ENCODE measurements around the gene ELF4. TPM values are rescaled to one million over a fixed set of nuclear protein-coding genes. Genes with fewer than 3 reads are reported as not detected.

The ELF4 gene
- total and polyA plus RNA-seq, 2 of the 4 experiments (the other 2 are of a cell fraction): 10.9 to 19.0 TPM

GRCh38 chrX:130158311-130158710 lies 48.0 kb upstream of the ELF4 start:
- no peak overlapping the region for H3K4me3 ChIP-seq (ENCODE audit: insufficient read depth, low read depth, low read length)
- no peak overlapping the region for H3K56ac ChIP-seq (ENCODE audit: extremely low read depth, insufficient read depth, low read length)
- H3K9ac ChIP-seq (ENCODE audit: low read depth, low read length): no peak overlapping the region
- H3K4ac ChIP-seq (ENCODE audit: low read depth, low read length): no peak overlapping the region
- WGBS, 2 experiments (ENCODE audit: extremely low coverage in 2 of 2, insufficient read length in 1 of 2): no CpG with 5 or more reads among the region's 2 CpGs
- no peak overlapping the region for H3K14ac ChIP-seq (replicated peaks; ENCODE audit: low read depth, low read length)
- no peak overlapping the region for H4K91ac ChIP-seq (ENCODE audit: insufficient read depth, low read depth, low read length)
- DNase-seq: no peak
- CTCF ChIA-PET: no interaction called here
- no peak overlapping the region for H2BK15ac ChIP-seq (ENCODE audit: low read depth, low read length)
- POLR2A ChIA-PET (ENCODE audit: unreplicated experiment): no interaction called here
- H3K9me3 ChIP-seq (ENCODE audit: control insufficient read depth, insufficient read depth, low read length): no peaks in the 10 kb centered on the region
- no peaks in the 10 kb centered on the region for H3K9me1 ChIP-seq (ENCODE audit: insufficient read depth, low read length)
- in situ Hi-C loops (cut with MboI; ENCODE audit: low sequenced_read_pairs) (no loop called here), intact Hi-C loops (cut with micrococcal nuclease) (no loop called here), dilution Hi-C loops (cut with HindIII; ENCODE audit: low sequenced_read_pairs, unreplicated experiment) (no loop called here)
- H4K8ac ChIP-seq (ENCODE audit: low read depth in 2 of 2, low read length in 2 of 2): no peak overlapping the region
- peaks cover 0 to 2% of the 10 kb centered on the region in 2 experiments; a peak in 1 of 4 replicates for H3K79me1 ChIP-seq (ENCODE audit: low read depth in 1 of 2, low read length in 2 of 2)
- H2BK5ac ChIP-seq (ENCODE audit: low read depth, low read length, poor library complexity, severe bottlenecking): no peak overlapping the region
- H2AK9ac ChIP-seq (replicated peaks; ENCODE audit: low read depth, low read length, poor library complexity): no peak overlapping the region
- H2BK20ac ChIP-seq (ENCODE audit: low read depth, low read length): no peak overlapping the region
- no peaks in the 10 kb centered on the region for H4K20me1 ChIP-seq (ENCODE audit: insufficient read depth, low read length)
- no peak overlapping the region for H3K18ac ChIP-seq (ENCODE audit: low read depth, low read length)
- no peak overlapping the region for H4K5ac ChIP-seq (ENCODE audit: low read depth, low read length)
- no peaks in the 10 kb centered on the region for H3K27me3 ChIP-seq (ENCODE audit: control insufficient read depth, insufficient read depth, low read length)
- H3K23ac ChIP-seq (ENCODE audit: low read depth, low read length): no peak overlapping the region
- no peak overlapping the region for H2AFZ ChIP-seq (replicated peaks; ENCODE audit: low read length, poor library complexity)
- TF ChIP-seq RAD21 (IDR thresholded peaks at IDR 0.05; ENCODE audit: low read length) (no peak), MAZ (IDR thresholded peaks at IDR 0.05; ENCODE audit: borderline replicate concordance, low read depth, low read length) (no peak)
- H2BK120ac ChIP-seq (ENCODE audit: low read depth, low read length): no peak overlapping the region
- BruUV-seq (replicated peaks): no TSS peak
- H3K4me1 ChIP-seq (ENCODE audit: control insufficient read depth, insufficient read depth, low read length): no peaks in the 10 kb centered on the region
- no peak for ATAC-seq (ENCODE audit: low read depth)
- H3K36me3 ChIP-seq (ENCODE audit: control insufficient read depth, insufficient read depth, low read length): no peaks in the 10 kb centered on the region
- no peak overlapping the region for H3K27ac ChIP-seq (ENCODE audit: insufficient read depth, low read length)
- no peak overlapping the region for H3K4me2 ChIP-seq (ENCODE audit: low read depth, low read length)
- no peak overlapping the region for H2AK5ac ChIP-seq (ENCODE audit: low read depth, low read length)
